GM15510 (cell line): ENCODE results near the gene ACOX3.

Experiments used
- POLR2A ChIP-seq: IDR thresholded peaks from 3 replicates; pipeline ENCODE4 v1.6.1; 2011; ENCODE audit warnings: borderline replicate concordance; ENCODE audit not compliant: insufficient read length; ENCODE audit errors: extremely low read depth

Gene ACOX3

DNA sequence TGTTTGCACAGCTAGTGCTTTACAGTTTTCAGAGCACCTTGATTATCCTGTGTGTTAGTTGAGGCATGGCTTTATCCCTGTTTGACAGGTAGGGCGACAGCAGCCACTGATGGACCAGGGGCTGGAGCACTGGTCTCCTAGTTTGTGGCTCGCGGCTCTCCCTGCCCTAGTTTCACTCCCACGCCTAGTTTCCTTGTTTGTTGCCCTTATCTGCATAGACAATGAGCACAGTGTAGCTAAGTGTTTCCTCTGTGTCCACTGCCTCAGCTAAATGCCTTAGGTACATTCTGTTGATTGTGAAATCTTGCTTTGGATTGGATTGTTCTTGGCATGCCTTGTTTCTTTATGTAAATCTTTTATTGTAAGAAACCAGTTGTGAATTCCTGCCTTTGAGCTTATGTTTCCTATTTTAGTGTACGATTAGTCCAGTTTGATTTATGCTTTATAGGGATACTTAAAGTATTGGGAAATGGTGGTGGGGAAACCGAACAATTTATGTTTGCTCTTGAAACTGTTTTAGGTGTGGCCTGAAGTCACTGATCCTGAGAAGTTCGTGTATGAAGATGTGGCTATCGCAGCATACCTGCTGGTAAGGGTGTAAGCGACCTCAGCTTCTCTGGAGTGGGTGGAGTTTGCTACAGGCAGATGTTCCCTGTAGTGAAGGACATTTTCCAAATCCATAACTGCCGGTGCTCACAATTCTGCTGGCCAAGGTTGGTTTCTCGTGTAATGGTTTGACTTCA, 11.1 kb upstream of the ACOX3 start:
- no peak for TF ChIP-seq POLR2A

GRCh38 chr4:8446122-8446521, 5.6 kb upstream of the ACOX3 start:
- no peak for TF ChIP-seq POLR2A

DNA sequence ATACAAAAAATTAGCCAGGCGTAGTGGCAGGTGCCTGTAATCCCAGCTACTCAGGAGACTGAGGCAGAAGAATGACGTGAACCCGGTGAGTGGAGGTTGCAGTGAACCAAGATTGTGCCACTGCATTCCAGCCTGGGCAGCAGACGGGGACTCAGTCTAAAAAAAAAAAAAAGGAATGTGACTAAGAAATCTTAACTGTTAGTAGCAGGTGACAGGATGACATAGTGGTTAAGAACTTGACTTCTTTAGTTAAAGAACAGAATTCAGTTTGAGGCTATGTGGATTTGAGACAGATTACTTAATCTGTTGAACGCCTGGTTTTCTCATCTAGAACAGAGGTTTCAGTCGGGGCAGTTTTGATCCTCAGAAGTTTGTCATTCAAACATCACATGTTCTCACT, 3.3 kb upstream of the ACOX3 start:
- no peak for TF ChIP-seq POLR2A

DNA sequence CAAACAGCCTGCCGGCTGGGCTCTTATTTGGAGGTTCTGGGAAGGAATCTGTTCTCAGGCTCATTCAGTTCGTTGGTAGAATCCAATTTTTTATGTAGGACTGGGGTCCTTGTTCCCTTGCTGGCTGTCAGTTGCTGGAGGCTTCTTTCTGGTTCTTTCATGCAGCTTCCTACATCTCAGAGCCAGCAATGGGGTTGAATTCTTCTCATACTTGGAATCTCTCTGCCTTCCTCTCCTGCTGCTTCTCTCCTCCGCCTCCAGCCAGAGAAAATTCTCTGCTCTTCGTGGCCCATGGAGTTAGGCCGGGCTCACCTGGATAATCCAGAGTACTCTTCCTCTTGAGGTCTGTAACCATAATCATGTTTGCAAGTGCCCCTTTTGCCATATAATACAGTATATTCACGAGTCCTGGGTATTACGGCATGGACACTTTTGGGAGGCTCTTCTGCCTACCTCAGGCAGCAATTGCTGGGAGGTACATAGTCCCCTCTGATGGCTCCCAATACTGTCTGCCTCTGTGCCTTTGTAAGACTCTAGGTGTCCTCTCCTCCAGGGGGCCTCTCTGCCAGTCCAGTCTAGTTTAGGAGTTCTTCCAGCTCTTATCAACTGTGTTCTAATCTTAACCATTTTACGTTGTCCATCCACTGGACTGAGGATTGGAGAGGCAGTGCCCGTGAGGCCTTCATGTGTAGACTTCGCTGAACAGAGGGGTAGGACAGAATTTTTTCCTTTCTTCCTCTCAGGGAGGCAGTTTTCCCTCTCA, 2.3 kb upstream of the ACOX3 start:
- TF ChIP-seq POLR2A, result no peak

DNA sequence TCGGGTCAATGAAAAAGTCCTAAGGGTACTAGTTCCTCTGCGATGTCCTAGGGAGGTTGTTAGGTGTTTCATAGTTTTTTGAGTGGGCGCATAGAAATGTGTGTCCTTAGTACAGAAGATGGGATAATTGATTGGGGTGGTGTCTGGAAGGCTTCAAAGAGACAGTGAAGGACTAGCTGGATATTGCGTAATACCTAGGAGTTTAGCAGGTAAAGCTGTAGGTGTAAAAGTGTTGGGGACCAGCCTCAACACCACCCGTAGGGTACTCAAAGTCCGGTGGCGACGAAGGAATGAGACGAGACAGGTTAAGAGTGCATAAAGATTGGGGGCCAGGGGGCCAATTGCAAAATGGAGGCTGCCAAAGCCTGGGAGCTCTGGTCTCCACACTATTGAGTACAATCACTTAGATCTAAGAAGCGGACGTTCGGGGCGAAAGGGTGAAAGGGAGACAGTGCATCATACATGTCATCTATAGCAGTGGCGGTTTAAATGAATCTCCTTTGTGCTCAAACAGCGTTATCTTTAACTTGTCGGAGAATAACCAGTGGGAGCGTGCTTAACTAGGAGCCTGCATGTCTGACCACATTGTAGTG, 1.1 kb upstream of the ACOX3 start:
- no peak for TF ChIP-seq POLR2A

GRCh38 chr4:8439914-8440491, 520 bp downstream of the ACOX3 start:
- no peak for TF ChIP-seq POLR2A

GRCh38 chr4:8439168-8439567, 1.4 kb downstream of the ACOX3 start:
- no peak for TF ChIP-seq POLR2A

DNA sequence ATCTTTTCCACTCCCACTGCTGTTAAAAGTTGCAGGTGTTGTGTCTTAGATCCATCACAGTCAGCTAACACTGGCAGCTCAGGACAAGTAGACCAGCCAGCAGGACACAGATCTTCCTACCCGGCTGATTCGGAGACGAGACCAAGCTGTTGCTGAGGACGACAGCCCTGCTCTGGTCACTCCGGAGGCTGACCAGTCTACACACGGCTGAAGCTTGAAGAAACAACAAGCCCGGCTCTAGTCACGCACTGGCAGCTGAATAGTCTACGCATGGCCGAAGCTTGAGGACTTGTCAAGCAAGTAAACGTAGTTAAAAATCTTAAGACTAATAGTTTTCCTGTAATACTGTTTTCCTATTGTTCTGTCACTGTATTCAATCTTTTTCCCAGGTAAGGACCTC, 1.8 kb downstream of the ACOX3 start:
- TF ChIP-seq POLR2A, result no peak

- no peak for TF ChIP-seq POLR2A
These were observed 3.2 kb downstream of the ACOX3 start for GRCh38 chr4:8437281-8437680.

GRCh38 chr4:8435656-8436121, 4.8 kb downstream of the ACOX3 start:
- TF ChIP-seq POLR2A, result peak; percentile 34

DNA sequence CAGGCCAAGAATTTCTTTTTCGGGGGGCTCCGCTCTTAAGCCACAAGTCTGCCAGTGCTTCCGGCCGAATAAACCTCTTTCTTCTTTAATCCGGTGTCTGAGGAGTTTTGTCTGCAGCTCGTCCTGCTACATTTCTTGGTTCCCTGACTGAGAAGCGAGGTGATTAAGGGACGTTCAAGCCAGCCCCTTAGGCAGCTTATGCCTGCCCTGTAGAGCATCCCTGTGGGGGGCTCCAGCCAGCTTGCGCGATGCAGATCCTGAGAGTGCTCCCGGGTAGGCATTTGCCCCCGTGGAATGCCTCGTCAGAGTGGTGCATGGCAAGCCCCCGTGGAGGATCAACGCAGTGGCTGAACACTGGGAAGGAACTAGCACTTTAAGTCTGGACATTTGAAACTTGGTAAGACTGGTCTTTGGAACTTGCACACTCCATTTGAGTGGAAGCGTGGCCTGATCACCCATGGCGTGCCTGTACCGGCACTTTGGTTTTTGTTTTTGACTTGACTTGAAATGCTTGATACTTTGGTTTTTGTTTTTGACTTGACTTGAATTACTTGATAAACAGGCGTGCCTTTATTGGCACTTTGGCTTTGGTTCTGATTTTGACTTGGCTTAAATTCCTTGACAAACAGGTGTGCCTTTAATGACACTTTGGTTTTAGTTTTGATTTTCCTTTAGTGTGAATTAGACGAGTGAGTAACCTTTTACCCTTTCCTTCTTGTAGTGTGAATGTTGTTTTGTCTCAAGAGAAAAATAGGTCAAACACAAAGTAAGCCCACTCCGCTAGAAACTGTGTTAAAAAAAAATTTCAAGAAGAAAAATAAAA, 6.1 kb downstream of the ACOX3 start:
- TF ChIP-seq POLR2A, result no peak

- TF ChIP-seq POLR2A, result no peak
These were observed 7.4 kb downstream of the ACOX3 start for GRCh38 chr4:8433136-8433535.

GRCh38 chr4:8431553-8431952, 9.0 kb downstream of the ACOX3 start:
- no peak for TF ChIP-seq POLR2A
